Measurements from ENCODE around the gene SSC5D.

DNA sequence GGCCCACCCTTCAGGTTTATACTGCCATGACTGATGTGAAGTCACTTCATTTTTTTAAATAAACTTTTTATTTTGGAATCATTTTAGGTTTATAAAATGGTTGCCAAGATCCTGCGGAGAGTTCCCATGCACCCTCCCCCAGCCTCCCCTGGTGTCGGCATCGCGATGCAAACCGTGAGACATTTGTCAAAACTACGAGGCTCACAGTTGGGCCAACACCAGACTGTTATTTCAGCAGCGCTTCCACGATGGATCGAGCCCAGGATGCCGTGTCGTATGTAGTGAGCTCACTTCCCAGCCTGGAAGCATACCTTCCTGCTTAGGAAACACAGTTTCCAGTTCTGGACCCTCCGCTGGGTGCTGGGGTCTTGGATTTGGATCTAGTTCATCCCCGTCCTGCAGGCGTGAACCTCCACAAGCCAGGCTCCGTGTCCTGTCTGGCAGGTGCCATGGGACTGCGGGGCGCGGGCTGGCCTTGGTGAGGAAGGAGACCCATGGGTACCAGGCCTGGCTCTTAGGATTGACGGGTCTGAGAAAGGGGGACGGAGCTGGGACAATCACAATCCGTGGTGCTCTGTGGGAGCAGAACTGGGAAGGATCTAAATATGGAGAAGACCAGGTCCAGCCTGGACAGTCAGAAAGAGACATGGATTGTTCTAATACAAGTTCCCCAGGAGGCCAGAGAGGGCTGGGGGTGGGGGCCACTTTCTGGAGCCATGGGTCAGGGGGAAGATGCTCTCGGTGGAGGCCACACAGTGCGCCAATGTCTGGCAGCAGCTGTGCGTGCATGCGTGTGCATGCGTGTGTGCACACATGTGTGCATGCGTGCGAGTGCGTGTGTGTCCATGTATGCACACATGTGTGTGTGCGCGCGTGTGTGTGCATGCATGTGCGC lies 51.1 kb downstream of the SSC5D start:
- TF ChIP-seq CTCF (IDR thresholded peaks at IDR 0.05) (no peak), RAD21 (IDR thresholded peaks at IDR 0.05; ENCODE audit: low read length) (no peak), POLR2AphosphoS5 (IDR thresholded peaks at IDR 0.05; ENCODE audit: low read depth, low read length) (no peak), TCF12 (IDR thresholded peaks at IDR 0.05) (no peak), EZH2phosphoT487 (IDR thresholded peaks at IDR 0.05; ENCODE audit: borderline replicate concordance, low read depth) (no peak), JUND (IDR thresholded peaks at IDR 0.05) (no peak)
